HepG2 (cell line): ENCODE results near the gene SIRPB2. TPM values are rescaled to one million over a fixed set of nuclear protein-coding genes. Genes with fewer than 3 reads are reported as not detected.

Source experiments
- CBX2 ChIP-seq, 2 experiments: fragments of 200-600 bp in 1 of 2; sonication (generic); formaldehyde crosslinking in 1 of 2; IDR thresholded peaks; 2 replicates each; pipeline versions ENCODE4 v1.7.0 to v1.8.1; 2018 to 2022; ENCODE audit warnings: low read depth in 2 of 2, low read length in 1 of 2, mild to moderate bottlenecking in 1 of 2, missing genetic modification reagents in 1 of 2
- DRAP1 ChIP-seq: IDR thresholded peaks from 2 replicates; pipeline ENCODE4 v1.6.1; 2016; ENCODE audit warnings: missing genetic modification reagents, missing compliant biosample characterization
- FOXC1 ChIP-seq: sonication (generic); formaldehyde crosslinking; IDR thresholded peaks from 2 replicates; pipeline ENCODE4 v1.8.0; 2022; ENCODE audit warnings: mild to moderate bottlenecking, missing genetic modification reagents, borderline replicate concordance
- FOXK1 ChIP-seq: sonication (generic); formaldehyde crosslinking; IDR thresholded peaks from 2 replicates; pipeline ENCODE4 v1.4.0; 2020; ENCODE audit warnings: low read depth, missing genetic modification reagents, borderline replicate concordance
- GABPA ChIP-seq, 2 experiments: IDR thresholded peaks; 2 replicates each; pipeline ENCODE4 v1.6.1; 2011 to 2016; ENCODE audit warnings: low read depth in 2 of 2, low read length in 1 of 2, missing biosample characterization in 1 of 2, missing genetic modification characterization in 1 of 2
- GABPB1 ChIP-seq: IDR thresholded peaks from 2 replicates; pipeline ENCODE4 v1.6.1; 2016; ENCODE audit warnings: mild to moderate bottlenecking, missing genetic modification reagents, moderate library complexity, missing compliant biosample characterization
- KMT2A ChIP-seq: sonication (generic); formaldehyde crosslinking; IDR thresholded peaks from 2 replicates; pipeline ENCODE4 v1.4.0; 2020; ENCODE audit warnings: missing genetic modification reagents
- RARA ChIP-seq: IDR thresholded peaks from 2 replicates; pipeline ENCODE4 v1.6.1; 2016; ENCODE audit warnings: missing genetic modification reagents, missing compliant biosample characterization
- SNAI1 ChIP-seq: sonication (generic); formaldehyde crosslinking; IDR thresholded peaks from 2 replicates; pipeline ENCODE4 v1.5.0; 2020; ENCODE audit warnings: mild to moderate bottlenecking, missing genetic modification reagents, borderline replicate concordance
- SRSF1 ChIP-seq: fragments of 200-400 bp; formaldehyde crosslinking; optimal IDR thresholded peaks from 2 replicates; pipeline ENCODE3; 2017; ENCODE audit warnings: mild to moderate bottlenecking, low read depth, low read length, moderate library complexity
- ZBED4 ChIP-seq: sonication (generic); formaldehyde crosslinking; IDR thresholded peaks from 2 replicates; pipeline ENCODE4 v1.4.0; 2020; ENCODE audit warnings: missing genetic modification reagents, borderline replicate concordance
- ZNF12 ChIP-seq: sonication (generic); formaldehyde crosslinking; IDR thresholded peaks from 2 replicates; pipeline ENCODE4 v1.5.0; 2020; ENCODE audit warnings: missing genetic modification reagents
- ZNF207 ChIP-seq: fragments of 450-650 bp; IDR thresholded peaks from 2 replicates; pipeline ENCODE4 v1.6.1; 2016; ENCODE audit warnings: antibody characterized with exemption, borderline replicate concordance
- ZNF292 ChIP-seq: sonication (generic); formaldehyde crosslinking; IDR thresholded peaks from 2 replicates; pipeline ENCODE4 v1.8.1; 2022; ENCODE audit warnings: mild to moderate bottlenecking, low read depth, missing genetic modification reagents, borderline replicate concordance
- ZNF580 ChIP-seq: IDR thresholded peaks from 2 replicates; pipeline ENCODE4 v1.6.1; 2016; ENCODE audit warnings: low read depth, borderline replicate concordance
- ZNF597 ChIP-seq: sonication (generic); formaldehyde crosslinking; IDR thresholded peaks from 2 replicates; pipeline ENCODE4 v1.5.0; 2020; ENCODE audit warnings: missing genetic modification reagents
- ZNF644 ChIP-seq: IDR thresholded peaks from 2 replicates; pipeline ENCODE4 v1.6.1; 2016; ENCODE audit warnings: low read depth
- polyA plus RNA-seq, 8 experiments: library from polyadenylated mRNA; depleted of rRNA in 3 of 8; stranded (reverse) in 7 of 8; unstranded in 1 of 8; fragments of >200 nt; fragmentation: Illumina TruSeq in 4 of 8; extraction: Trizol in 4 of 8; gene quantifications; 2 replicates each; pipeline versions ENCODE4 v1.2.1 to v1.2.3, GENCODE V29; 2011 to 2016; ENCODE audit warnings: low read depth in 4 of 8, missing spikeins in 1 of 8, mixed read lengths in 1 of 8; ENCODE audit not compliant: insufficient read depth in 1 of 8
- total RNA-seq, 5 experiments: library from RNA; depleted of rRNA; stranded (reverse); fragments of >200 nt; fragmentation: Illumina TruSeq; extraction: Trizol; gene quantifications; 2 replicates each; pipeline ENCODE4 v1.2.3, GENCODE V29; 2016; ENCODE audit warnings: low read depth in 1 of 5

The SIRPB2 gene
- total and polyA plus RNA-seq, 2 of the 13 experiments (the other 11 are each of a cell fraction or from before 2014, with no cell fraction given) = not detected

- TF ChIP-seq ZBED4 (CRISPR knock-in tag) = peak; percentile 76
- TF ChIP-seq GABPA (IDR thresholded peaks at IDR 0.05; ENCODE audit: low read depth, low read length) = no peak
- peak; percentile 53 for TF ChIP-seq GABPA (CRISPR knock-in tag; IDR thresholded peaks at IDR 0.05; ENCODE audit: low read depth)
- TF ChIP-seq KMT2A (CRISPR knock-in tag) = peak; percentile 68
- TF ChIP-seq SNAI1 (CRISPR knock-in tag) = no peak
- TF ChIP-seq ZNF292 = peak; percentile 60
- 0 out of 2 replicates have a peak, but pooled peaks have one; percentile 45 for TF ChIP-seq RARA (CRISPR knock-in tag)
- no peak for TF ChIP-seq CBX2 (IDR thresholded peaks at IDR 0.05; ENCODE audit: low read depth, low read length)
- peak; percentile 88; the same call in 1 of the 2 replicates for TF ChIP-seq CBX2 (CRISPR knock-in tag; IDR thresholded peaks at IDR 0.05; ENCODE audit: low read depth)
- TF ChIP-seq ZNF12 (CRISPR knock-in tag) = peak; percentile 67; the same call in 1 of the 2 replicates
- TF ChIP-seq SRSF1 = no peak
- no peak for TF ChIP-seq ZNF597 (CRISPR knock-in tag)
- no peak for TF ChIP-seq ZNF207
- TF ChIP-seq ZNF644 (CRISPR knock-in tag) = peak; percentile 89
- TF ChIP-seq GABPB1 (CRISPR knock-in tag) = peak; percentile 49; the same call in 1 of the 2 replicates
- 0 out of 2 replicates have a peak, but pooled peaks have one; percentile 52 for TF ChIP-seq FOXK1 (CRISPR knock-in tag)
- TF ChIP-seq ZNF580 (CRISPR knock-in tag) = peak; percentile 87; the same call in 1 of the 2 replicates
- TF ChIP-seq DRAP1 = peak; percentile 84
- TF ChIP-seq FOXC1 (CRISPR knock-in tag) = peak; percentile 65; the same call in 1 of the 2 replicates
Measured at GRCh38 chr20:1469925-1470571, 21.2 kb downstream of the SIRPB2 start (continued).
